Loucy (cell line): Measurements from ENCODE around the gene LETM1.

Experiments
- H2AFZ ChIP-seq: fragments of 200-600 bp; sonication (generic); 2 replicates; pipeline ENCODE4 v1.6.0; 2016; ENCODE audit warnings: antibody characterized with exemption, mild to moderate bottlenecking, low read length, moderate library complexity
- H3F3A ChIP-seq: fragments of 200-600 bp; 2 replicates; pipeline ENCODE4 v1.6.0; 2016; ENCODE audit warnings: antibody characterized with exemption, low read depth, mild to moderate bottlenecking
- H3K27me3 ChIP-seq: fragments of 200-600 bp; sonication (generic); 2 replicates; pipeline ENCODE4 v1.6.1; 2014; ENCODE audit warnings: low read length, mild to moderate bottlenecking; ENCODE audit not compliant: insufficient read depth, poor library complexity, severe bottlenecking
- H3K36me3 ChIP-seq: fragments of 200-600 bp; sonication (generic); 2 replicates; pipeline ENCODE4 v1.6.1; 2016; ENCODE audit warnings: low read length; ENCODE audit not compliant: insufficient read depth
- H3K4me1 ChIP-seq: fragments of 200-600 bp; sonication (generic); 2 replicates; pipeline ENCODE4 v1.5.1; 2014; ENCODE audit warnings: low read length, mild to moderate bottlenecking; ENCODE audit not compliant: insufficient read depth, poor library complexity, severe bottlenecking
- H3K4me2 ChIP-seq: fragments of 200-600 bp; sonication (generic); 2 replicates; pipeline ENCODE4 v1.6.0; 2014; ENCODE audit warnings: antibody characterized with exemption, low read length, low read depth, mild to moderate bottlenecking; ENCODE audit not compliant: poor library complexity, severe bottlenecking
- H3K4me3 ChIP-seq: fragments of 200-600 bp; sonication (generic); 2 replicates; pipeline ENCODE4 v1.5.1; 2014; ENCODE audit warnings: low read length, mild to moderate bottlenecking, mixed read lengths; ENCODE audit not compliant: poor library complexity, severe bottlenecking
- H3K79me2 ChIP-seq: fragments of 200-600 bp; sonication (generic); 2 replicates; pipeline ENCODE4 v1.6.1; 2014; ENCODE audit warnings: low read length; ENCODE audit not compliant: insufficient read depth
- H3K9ac ChIP-seq: fragments of 200-600 bp; sonication (generic); 2 replicates; pipeline ENCODE4 v1.6.0; 2014; ENCODE audit warnings: mild to moderate bottlenecking, low read depth, low read length, moderate library complexity; ENCODE audit not compliant: poor library complexity, severe bottlenecking
- H3K9me2 ChIP-seq: fragments of 200-600 bp; sonication (generic); replicated peaks from 2 replicates; pipeline ENCODE4 v1.6.1; 2016; ENCODE audit warnings: low read depth, low read length, mixed read lengths
- H3K9me3 ChIP-seq: fragments of 200-600 bp; sonication (generic); 2 replicates; pipeline ENCODE4 v1.6.1; 2014; ENCODE audit warnings: mild to moderate bottlenecking, antibody characterized with exemption, low read length, low read depth; ENCODE audit not compliant: insufficient read depth
- H4K20me1 ChIP-seq: fragments of 200-600 bp; sonication (generic); 2 replicates; pipeline ENCODE4 v1.6.0; 2014; ENCODE audit warnings: antibody characterized with exemption, low read length, mild to moderate bottlenecking; ENCODE audit not compliant: insufficient read depth, poor library complexity, severe bottlenecking
- CTCF ChIP-seq: fragments of 200-600 bp; sonication (generic); conservative IDR thresholded peaks from 2 replicates; pipeline ENCODE4 v1.5.1; 2014; ENCODE audit warnings: mild to moderate bottlenecking, antibody characterized with exemption, low read length
- EZH2phosphoT487 ChIP-seq: fragments of 200-600 bp; IDR thresholded peaks from 2 replicates; pipeline ENCODE4 v1.6.1; 2018; ENCODE audit warnings: antibody characterized with exemption, mild to moderate bottlenecking, moderate library complexity, borderline replicate concordance

LETM1 gene

GRCh38 chr4:1822568-1823544, 33.1 kb downstream of the LETM1 start:
- H3K9me2 ChIP-seq = no peaks in the 10 kb centered on the region
- H3K36me3 ChIP-seq = peaks cover 46% of the 10 kb centered on the region; the same call in 1 of the 2 replicates
- no peaks in the 10 kb centered on the region for H3K79me2 ChIP-seq
- no peak overlapping the region for H3K9ac ChIP-seq
- TF ChIP-seq EZH2phosphoT487 = no peak
- TF ChIP-seq CTCF = no peak
- H3K9me3 ChIP-seq = no peaks in the 10 kb centered on the region
- no peaks in the 10 kb centered on the region for H4K20me1 ChIP-seq
- H2AFZ ChIP-seq = no peak overlapping the region
- H3F3A ChIP-seq = no peaks in the 10 kb centered on the region
- H3K4me2 ChIP-seq = no peak overlapping the region
- no peaks in the 10 kb centered on the region for H3K27me3 ChIP-seq
- H3K4me1 ChIP-seq = no peaks in the 10 kb centered on the region
- H3K4me3 ChIP-seq = no peak overlapping the region

GRCh38 chr4:1821679-1822567, 34.0 kb downstream of the LETM1 start:
- no peaks in the 10 kb centered on the region for H3K27me3 ChIP-seq
- no peaks in the 10 kb centered on the region for H3K4me1 ChIP-seq
- H3K9me3 ChIP-seq = no peaks in the 10 kb centered on the region
- H3K36me3 ChIP-seq = peaks cover 52% of the 10 kb centered on the region; the same call in 1 of the 2 replicates
- H3K79me2 ChIP-seq = no peaks in the 10 kb centered on the region
- H2AFZ ChIP-seq = no peak overlapping the region
- H3K4me3 ChIP-seq = no peak overlapping the region
- H3K4me2 ChIP-seq = no peak overlapping the region
- no peaks in the 10 kb centered on the region for H3F3A ChIP-seq
- TF ChIP-seq EZH2phosphoT487 = no peak
- no peak for TF ChIP-seq CTCF
- H3K9ac ChIP-seq = no peak overlapping the region
- no peaks in the 10 kb centered on the region for H4K20me1 ChIP-seq
- H3K9me2 ChIP-seq = no peaks in the 10 kb centered on the region

- H3K79me2 ChIP-seq = no peaks in the 10 kb centered on the region
- H3F3A ChIP-seq = no peaks in the 10 kb centered on the region
- H3K36me3 ChIP-seq = peaks cover 58% of the 10 kb centered on the region; the same call in 1 of the 2 replicates
- no peaks in the 10 kb centered on the region for H3K27me3 ChIP-seq
- no peaks in the 10 kb centered on the region for H3K9me2 ChIP-seq
- no peaks in the 10 kb centered on the region for H3K9me3 ChIP-seq
- no peak for TF ChIP-seq CTCF
- no peaks in the 10 kb centered on the region for H4K20me1 ChIP-seq
- H3K4me3 ChIP-seq = no peak overlapping the region
- H2AFZ ChIP-seq = no peak overlapping the region
- no peak overlapping the region for H3K9ac ChIP-seq
- no peak overlapping the region for H3K4me2 ChIP-seq
- no peaks in the 10 kb centered on the region for H3K4me1 ChIP-seq
Observed at GRCh38 chr4:1819816-1820215, 36.1 kb downstream of the LETM1 start.
